GM18861 (cell line): ENCODE measurements around the gene ZNF132.
"Not testable (repeated sequence)": the region's sequence is repeated elsewhere in the genome, so short reads cannot be mapped to it uniquely, and the experiment has no call there.

Source experiments
- ATAC-seq: cut with Tn5 transposase; IDR thresholded peaks from one replicate; pipeline ENCODE4 v1.9.1; 2021; ENCODE audit not compliant: unreplicated experiment

Gene ZNF132

GRCh38 chr19:58408152-58409009 lies 31.6 kb downstream of the ZNF132 start, which contains the start of gene ZNF584:
Gene ZNF584, plus strand, starts transcription at chr19:58408649. Its CDS starts 499 bp downstream, at chr19:58409148.
- ATAC-seq = peak; percentile 81

GRCh38 chr19:58407658-58408151 lies 32.2 kb downstream of the ZNF132 start:
- ATAC-seq = no peak

- ATAC-seq = no peak
These were observed 32.9 kb downstream of the ZNF132 start for GRCh38 chr19:58406818-58407657.

- ATAC-seq = not testable (repeated sequence)
These were observed 36.0 kb downstream of the ZNF132 start for GRCh38 chr19:58403920-58404478.

GRCh38 chr19:58401840-58402421 lies 38.0 kb downstream of the ZNF132 start:
- no peak for ATAC-seq

GRCh38 chr19:58400916-58401839 lies 38.8 kb downstream of the ZNF132 start:
- peak; percentile 96 for ATAC-seq

GRCh38 chr19:58400316-58400915 lies 39.5 kb downstream of the ZNF132 start:
- ATAC-seq = no peak

- ATAC-seq = no peak
These were observed 40.0 kb downstream of the ZNF132 start for GRCh38 chr19:58399903-58400302.

- no peak for ATAC-seq
These were observed 41.4 kb downstream of the ZNF132 start for GRCh38 chr19:58398545-58398944.

- ATAC-seq = no peak
These were observed 41.9 kb downstream of the ZNF132 start for GRCh38 chr19:58398087-58398486.

- no peak for ATAC-seq
These were observed 42.4 kb downstream of the ZNF132 start for GRCh38 chr19:58397533-58398037.

- no peak for ATAC-seq
These were observed 43.0 kb downstream of the ZNF132 start for GRCh38 chr19:58396691-58397532.

GRCh38 chr19:58395979-58396627 lies 43.9 kb downstream of the ZNF132 start:
- ATAC-seq = no peak

GRCh38 chr19:58395220-58395978 lies 44.6 kb downstream of the ZNF132 start, which contains the start of gene RNF225:
Gene RNF225, plus strand, starts transcription at chr19:58395656. Its CDS starts 434 bp downstream, at chr19:58396090.
- no peak for ATAC-seq

GRCh38 chr19:58394821-58395219 lies 45.1 kb downstream of the ZNF132 start:
- no peak for ATAC-seq

GRCh38 chr19:58393725-58394033 lies 46.3 kb downstream of the ZNF132 start:
- ATAC-seq = no peak
